ENCODE measurements around the gene EPS8L2. TPM values are rescaled to one million over a fixed set of nuclear protein-coding genes. Genes with fewer than 3 reads are reported as not detected.

The EPS8L2 gene
- total and polyA plus RNA-seq, 2 of the 8 experiments (the other 6 are each of a cell fraction or from before 2014, with no cell fraction given), result 38.5 to 57.0 TPM

- Histone ChIP-seq H3K4me3 (ENCODE audit: extremely low read depth in 1 of 4, insufficient read depth in 2 of 4, low read depth in 3 of 4, low read length in 4 of 4) (peak overlapping the region in 1 of 4 experiments; percentile 64; a peak in 2 of 8 replicates), H4K91ac (replicated peaks; ENCODE audit: insufficient read length, low read length) (peak overlapping the region; percentile 91), H2BK120ac (replicated peaks; ENCODE audit: low read depth, low read length) (no peak overlapping the region), H3K18ac (ENCODE audit: extremely low read depth, low read length) (peak overlapping the region; percentile 78), H3K9me3 (ENCODE audit: insufficient read depth in 2 of 2, low read depth in 1 of 2, low read length in 1 of 2) (no peaks in the 10 kb centered on the region), H3K9ac (replicated peaks in 1 of 4; ENCODE audit: extremely low read depth in 1 of 4, low read depth in 3 of 4, low read length in 3 of 4) (no peak overlapping the region), H3K56ac (replicated peaks; ENCODE audit: insufficient read length, low read depth, low read length) (peak overlapping the region; percentile 39), H3K14ac (ENCODE audit: insufficient read length) (no peak overlapping the region), H2AK5ac (ENCODE audit: low read depth, low read length) (peak overlapping the region; percentile 86; the same call in 1 of the 2 replicates), H4K5ac (ENCODE audit: insufficient read length, low read depth, low read length) (peak overlapping the region; percentile 30), H3K4me2 (ENCODE audit: insufficient read depth in 1 of 2, low read depth in 2 of 2, low read length in 2 of 2) (peak overlapping the region; percentile 62 to 85; a peak in 3 of 4 replicates), H2BK20ac (ENCODE audit: low read length) (0 out of 2 replicates have a peak overlapping the region, but pooled peaks have one; percentile 48), H3K79me2 (ENCODE audit: control insufficient read depth in 1 of 2, insufficient read depth in 2 of 2, low read length in 2 of 2) (no peaks in the 10 kb centered on the region), H3K23ac (ENCODE audit: insufficient read length) (no peak overlapping the region), H2BK5ac (ENCODE audit: low read depth, low read length) (peak overlapping the region; percentile 10; the same call in 1 of the 2 replicates), H2BK12ac (ENCODE audit: low read depth, low read length) (peak overlapping the region; percentile 50; the same call in 1 of the 2 replicates), H2BK15ac (ENCODE audit: low read length) (peak overlapping the region; percentile 97; the same call in 1 of the 2 replicates), H3K4ac (replicated peaks; ENCODE audit: insufficient read length, low read depth, low read length) (peak overlapping the region; percentile 94), H3K23me2 (ENCODE audit: low read depth, low read length) (peaks cover 8% of the 10 kb centered on the region; the same call in 1 of the 2 replicates), H4K8ac (ENCODE audit: extremely low read depth, insufficient read depth, low read length) (no peak overlapping the region; the same call in 1 of the 2 replicates), H3K79me1 (ENCODE audit: low read depth, low read length) (no peaks in the 10 kb centered on the region), H3K27me3 (replicated peaks in 1 of 4; ENCODE audit: control insufficient read depth in 3 of 4, extremely low read depth in 1 of 4, insufficient read depth in 3 of 4, low read length in 3 of 4) (no peaks in the 10 kb centered on the region), H3K4me1 (replicated peaks in 1 of 4; ENCODE audit: control insufficient read depth in 3 of 4, insufficient read depth in 4 of 4, low read length in 3 of 4) (peaks cover 0 to 43% (median 31%) of the 10 kb centered on the region in 4 experiments; a peak in 6 of 7 replicates), H3K27ac (ENCODE audit: low read depth, low read length) (no peak overlapping the region), H3K36me3 (ENCODE audit: control insufficient read depth in 2 of 4, insufficient read depth in 4 of 4, low read length in 3 of 4) (no peaks in the 10 kb centered on the region), H4K20me1 (replicated peaks in 1 of 2; ENCODE audit: control insufficient read depth in 1 of 2, insufficient read depth in 2 of 2, low read length in 2 of 2) (peaks cover 1 to 2% of the 10 kb centered on the region in 2 experiments), H2AFZ (ENCODE audit: low read length) (no peak overlapping the region)
- no peak for DNase-seq (ENCODE audit: low read depth in 1 of 2, low spot score in 2 of 2)
- no peak for FAIRE-seq
- no peak for TF ChIP-seq ATF3 (IDR thresholded peaks at IDR 0.05; ENCODE audit: insufficient read depth, low read depth, low read length)
- no peak for TF ChIP-seq RBBP5 (IDR thresholded peaks at IDR 0.05; ENCODE audit: borderline replicate concordance, low read depth, low read length)
- TF ChIP-seq SUZ12 (IDR thresholded peaks at IDR 0.05; ENCODE audit: low read length), result 0 out of 2 replicates have a peak, but pooled peaks have one; percentile 4
- TF ChIP-seq ZNF274 (IDR thresholded peaks at IDR 0.05; ENCODE audit: borderline replicate concordance, extremely low read depth, low read length), result no peak
- TF ChIP-seq POLR2AphosphoS5 (IDR thresholded peaks at IDR 0.05; ENCODE audit: low read depth, low read length), result no peak
- ChIA-PET POLR2A (ENCODE audit: partially characterized antibody) (interaction anchor here (1.0 to 2.4 kb wide), 12 partner anchors 10 to 91 kb away, joined by 3 to 16 read pairs (median 4); partner anchors contain the start of genes CEND1, DEAF1, TALDO1 and TMEM80), CTCF (ENCODE audit: partially characterized antibody) (interaction anchor here (0.6 to 3.6 kb wide), 5 partner anchors 8 to 43 kb away, joined by 4 to 22 read pairs (median 8); partner anchors contain the start of genes DEAF1 and TMEM80)
- 88% methylated on average over 26 of the region's 27 CpGs; no CpG with 5 or more reads in 1 of the 2 experiments for WGBS, 2 experiments (ENCODE audit: extremely low coverage in 1 of 2, insufficient coverage in 1 of 2, insufficient read length in 1 of 2, insufficient replicate concordance in 2 of 2, low coverage in 1 of 2, low lambda C conversion rate in 2 of 2, missing lambda C conversion rate in 1 of 2)
Measured at GRCh38 chr11:704781-705645, 1.0 kb upstream of the EPS8L2 start.

Measured in H1 (cell line).